Renal cortex interstitium (tissue), 15 donors: ENCODE measurements around the gene SLC37A4. TPM values are rescaled to one million over a fixed set of nuclear protein-coding genes. Genes with fewer than 3 reads are reported as not detected.
"Not testable (repeated sequence)": the region's sequence is repeated elsewhere in the genome, so short reads cannot be mapped to it uniquely, and the experiment has no call there.

Experiments
- DNase-seq, 11 donors: peaks; one replicate each; pipeline ENCODE4 v3.0.0-alpha.2; 2013; ENCODE audit warnings: low read depth in 9 of 11, low spot score in 4 of 11; ENCODE audit errors: extremely low read depth in 1 of 11
- long read RNA-seq, 16 experiments: transcript quantifications; one replicate each; lab custom pipeline, GENCODE V29; 2026
- polyA plus RNA-seq, 3 donors: library from polyadenylated mRNA; unstranded; fragments of 120-200 nt; gene quantifications; one replicate each; pipeline ENCODE4 v1.2.1, GENCODE V29; 2013; ENCODE audit not compliant: insufficient read length in 3 of 3

SLC37A4 gene
- polyA plus RNA-seq, result 100 to 1,000 TPM in 2 of 3 donors, 10 to 100 TPM in 1; 95.1 to 108 (median 103) TPM
- long read RNA-seq, donor 1, partial matches to known transcripts, result 33 of 38 reads
- long read RNA-seq, donor 1, other reads (novel, unspliced or antisense), result 0 of 38 reads
- long read RNA-seq, donor 2, partial matches to known transcripts, result 28 of 34 reads
- long read RNA-seq, donor 2, other reads (novel, unspliced or antisense), result 0 of 34 reads
- long read RNA-seq, donor 3, transcript SLC37A4-210 (9 exons, 2,040 nt), result major isoform, 6 of 56 reads
- long read RNA-seq, donor 3, partial matches to known transcripts, result 49 of 56 reads
- long read RNA-seq, donor 3, other reads (novel, unspliced or antisense), result 0 of 56 reads
- long read RNA-seq, donor 4, full-length matches to known transcripts, result 11 of 63 reads
- long read RNA-seq, donor 4, partial matches to known transcripts, result 52 of 63 reads
- long read RNA-seq, donor 4, other reads (novel, unspliced or antisense), result 0 of 63 reads
- long read RNA-seq, donor 5, result 0 reads
- long read RNA-seq, donor 6, transcript SLC37A4-210 (9 exons, 2,040 nt), result major isoform, 5 of 37 reads
- long read RNA-seq, donor 6, partial matches to known transcripts, result 31 of 37 reads
- long read RNA-seq, donor 6, other reads (novel, unspliced or antisense), result 0 of 37 reads
- long read RNA-seq, donor 7, transcript SLC37A4-210 (9 exons, 2,040 nt), result major isoform, 7 of 70 reads
- long read RNA-seq, donor 7, partial matches to known transcripts, result 57 of 70 reads
- long read RNA-seq, donor 7, other reads (novel, unspliced or antisense), result 0 of 70 reads
- long read RNA-seq, donor 8, transcript SLC37A4-210 (9 exons, 2,040 nt), result major isoform, 15 of 92 reads
- long read RNA-seq, donor 8, partial matches to known transcripts, result 72 of 92 reads
- long read RNA-seq, donor 8, other reads (novel, unspliced or antisense), result 0 of 92 reads
- long read RNA-seq, donor 9, transcript SLC37A4-210 (9 exons, 2,040 nt), result major isoform, 11 of 40 reads
- long read RNA-seq, donor 9, partial matches to known transcripts, result 24 of 40 reads
- long read RNA-seq, donor 9, other reads (novel, unspliced or antisense), result 0 of 40 reads
- long read RNA-seq, donor 10, transcript SLC37A4-210 (9 exons, 2,040 nt), result major isoform, 11 of 62 reads
- long read RNA-seq, donor 10, partial matches to known transcripts, result 48 of 62 reads
- long read RNA-seq, donor 10, other reads (novel, unspliced or antisense), result 0 of 62 reads
- long read RNA-seq, donor 11, transcript SLC37A4-210 (9 exons, 2,040 nt), result major isoform, 5 of 24 reads
- long read RNA-seq, donor 11, partial matches to known transcripts, result 19 of 24 reads
- long read RNA-seq, donor 11, other reads (novel, unspliced or antisense), result 0 of 24 reads
- long read RNA-seq, donor 12, transcript SLC37A4-210 (9 exons, 2,040 nt), result major isoform, 5 of 5 reads
- long read RNA-seq, donor 12, partial matches to known transcripts, result 0 of 5 reads
- long read RNA-seq, donor 12, other reads (novel, unspliced or antisense), result 0 of 5 reads
- long read RNA-seq, donor 13, result 0 reads
- long read RNA-seq, donor 14, transcript SLC37A4-210 (9 exons, 2,040 nt), result major isoform, 10 of 26 reads
- long read RNA-seq, donor 14, partial matches to known transcripts, result 11 of 26 reads
- long read RNA-seq, donor 14, other reads (novel, unspliced or antisense), result 0 of 26 reads
- long read RNA-seq, donor 15, partial matches to known transcripts, result 20 of 25 reads
- long read RNA-seq, donor 15, other reads (novel, unspliced or antisense), result 0 of 25 reads
- long read RNA-seq, donor 16, transcript SLC37A4-210 (9 exons, 2,040 nt), result major isoform, 24 of 145 reads
- long read RNA-seq, donor 16, transcript SLC37A4-208 (6 exons, 2,626 nt), result minor isoform, 10 of 145 reads
- long read RNA-seq, donor 16, partial matches to known transcripts, result 110 of 145 reads
- long read RNA-seq, donor 16, other reads (novel, unspliced or antisense), result 0 of 145 reads

GRCh38 chr11:119030329-119031047 lies at the start of gene SLC37A4:
TSS of gene SLC37A4 (minus strand) at chr11:119030877.
- DNase-seq, result peak; percentile 88 to 96 (median 93)

- no peak for DNase-seq
These were observed 48.2 kb upstream of the SLC37A4 start for GRCh38 chr11:119078675-119079420.

GRCh38 chr11:119077839-119078238 lies 47.2 kb upstream of the SLC37A4 start:
- no peak for DNase-seq

GRCh38 chr11:119067371-119068222 lies 36.9 kb upstream of the SLC37A4 start, which contains the start of gene VPS11:
TSS of gene VPS11 (plus strand) at chr11:119067818. CDS start at chr11:119067824, 6 bp downstream.
- DNase-seq, result peak; percentile 86 to 95 (median 93)

- no peak for DNase-seq
These were observed 34.7 kb upstream of the SLC37A4 start for GRCh38 chr11:119065369-119065768.

GRCh38 chr11:119062779-119063178 lies 32.1 kb upstream of the SLC37A4 start:
- DNase-seq, result no peak

- DNase-seq, result no peak
These were observed 30.6 kb upstream of the SLC37A4 start for GRCh38 chr11:119061256-119061655.

GRCh38 chr11:119059128-119059527 lies 28.5 kb upstream of the SLC37A4 start:
- DNase-seq, result not testable (repeated sequence)

- DNase-seq, result peak; percentile 81 to 97 (median 94)
These were observed 26.5 kb upstream of the SLC37A4 start, which contains the start of gene HYOU1 for GRCh38 chr11:119057000-119057769. TSS of gene HYOU1 (minus strand) at chr11:119057205. CDS start at chr11:119056160, 1,045 bp downstream.

GRCh38 chr11:119056421-119056999 lies 25.8 kb upstream of the SLC37A4 start:
- no peak for DNase-seq

GRCh38 chr11:119055901-119056300 lies 25.2 kb upstream of the SLC37A4 start:
- no peak for DNase-seq

- DNase-seq, result no peak
These were observed 23.7 kb upstream of the SLC37A4 start for GRCh38 chr11:119054418-119054817.

GRCh38 chr11:119052163-119052814 lies 21.6 kb upstream of the SLC37A4 start:
- DNase-seq, result no peak
